ENCODE data around the gene SPRYD3.

- TF ChIP-seq EZH2phosphoT487 (IDR thresholded peaks at IDR 0.05; ENCODE audit: insufficient read depth, low read depth): no peak
- TF ChIP-seq EZH2 (IDR thresholded peaks at IDR 0.05; ENCODE audit: insufficient read depth, poor library complexity, severe bottlenecking): no peak
Measured at GRCh38 chr12:53060721-53061276, 18.4 kb downstream of the SPRYD3 start.

Data from GM23248 (cell line).